A172 (cell line): Measurements from ENCODE around the gene BORCS8. TPM values are rescaled to one million over a fixed set of nuclear protein-coding genes. Genes with fewer than 3 reads are reported as not detected.
"Not testable (repeated sequence)": the region's sequence is repeated elsewhere in the genome, so short reads cannot be mapped to it uniquely, and the experiment has no call there.

Experiments
- DNase-seq: peaks from one replicate; pipeline ENCODE4 v3.0.0-alpha.2; 2015; ENCODE audit warnings: low spot score
- total RNA-seq: library from RNA; depleted of rRNA; stranded (reverse); fragments of >200 nt; shearing (Covaris generic); gene quantifications from 2 replicates; pipeline ENCODE4 v1.2.3, GENCODE V29; 2014; rRNA removed

BORCS8 gene
- 22.0 and 25.6 TPM in 2 replicates for total RNA-seq

- DNase-seq: peak; percentile 100
These were observed at the start of gene BORCS8, which contains the start of gene RFXANK for GRCh38 chr19:19192078-19192882. BORCS8 (minus strand) TSS chr19:19192152; CDS start chr19:19192117, 35 bp downstream. RFXANK (plus strand) TSS chr19:19192258; CDS start chr19:19193947, 1,689 bp downstream.

- DNase-seq: no peak
These were observed 48.5 kb upstream of the BORCS8 start for GRCh38 chr19:19240476-19240875.

- no peak for DNase-seq
These were observed 47.7 kb upstream of the BORCS8 start for GRCh38 chr19:19239675-19240074.

GRCh38 chr19:19238126-19238894, 46.4 kb upstream of the BORCS8 start:
- DNase-seq: no peak

GRCh38 chr19:19236173-19236572, 44.2 kb upstream of the BORCS8 start:
- DNase-seq: no peak

- DNase-seq: no peak
These were observed 42.4 kb upstream of the BORCS8 start for GRCh38 chr19:19234220-19234816.

GRCh38 chr19:19232261-19232721, 40.3 kb upstream of the BORCS8 start:
- no peak for DNase-seq

GRCh38 chr19:19230999-19231398, 39.0 kb upstream of the BORCS8 start:
- no peak for DNase-seq

- no peak for DNase-seq
These were observed 37.7 kb upstream of the BORCS8 start for GRCh38 chr19:19229701-19230100.

- DNase-seq: no peak
These were observed 35.3 kb upstream of the BORCS8 start for GRCh38 chr19:19227217-19227616.

GRCh38 chr19:19226663-19227062, 34.7 kb upstream of the BORCS8 start:
- DNase-seq: no peak

- no peak for DNase-seq
These were observed 34.3 kb upstream of the BORCS8 start for GRCh38 chr19:19226204-19226603.

GRCh38 chr19:19224852-19225494, 33.0 kb upstream of the BORCS8 start:
- no peak for DNase-seq

- no peak for DNase-seq
These were observed 32.3 kb upstream of the BORCS8 start for GRCh38 chr19:19224150-19224851.

- no peak for DNase-seq
These were observed 31.7 kb upstream of the BORCS8 start for GRCh38 chr19:19223636-19224035.

- DNase-seq: no peak
These were observed 31.1 kb upstream of the BORCS8 start for GRCh38 chr19:19223060-19223459.

GRCh38 chr19:19221000-19221399, 29.0 kb upstream of the BORCS8 start:
- DNase-seq: not testable (repeated sequence)

- DNase-seq: no peak
These were observed 27.0 kb upstream of the BORCS8 start for GRCh38 chr19:19218911-19219310.

GRCh38 chr19:19217099-19217498, 25.1 kb upstream of the BORCS8 start:
- DNase-seq: peak; percentile 56

- no peak for DNase-seq
These were observed 23.8 kb upstream of the BORCS8 start for GRCh38 chr19:19215792-19216191.

- peak; percentile 33 for DNase-seq
These were observed 22.9 kb upstream of the BORCS8 start for GRCh38 chr19:19214892-19215291.
